ENCODE measurements around the gene SRR.
A peak's percentile ranks its signal among the peaks of the same experiment; 100 is the strongest.
"Not testable (repeated sequence)": the region's sequence is repeated elsewhere in the genome, so short reads cannot be mapped to it uniquely, and the experiment has no call there.

SRR gene, protein sequence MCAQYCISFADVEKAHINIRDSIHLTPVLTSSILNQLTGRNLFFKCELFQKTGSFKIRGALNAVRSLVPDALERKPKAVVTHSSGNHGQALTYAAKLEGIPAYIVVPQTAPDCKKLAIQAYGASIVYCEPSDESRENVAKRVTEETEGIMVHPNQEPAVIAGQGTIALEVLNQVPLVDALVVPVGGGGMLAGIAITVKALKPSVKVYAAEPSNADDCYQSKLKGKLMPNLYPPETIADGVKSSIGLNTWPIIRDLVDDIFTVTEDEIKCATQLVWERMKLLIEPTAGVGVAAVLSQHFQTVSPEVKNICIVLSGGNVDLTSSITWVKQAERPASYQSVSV

DNA sequence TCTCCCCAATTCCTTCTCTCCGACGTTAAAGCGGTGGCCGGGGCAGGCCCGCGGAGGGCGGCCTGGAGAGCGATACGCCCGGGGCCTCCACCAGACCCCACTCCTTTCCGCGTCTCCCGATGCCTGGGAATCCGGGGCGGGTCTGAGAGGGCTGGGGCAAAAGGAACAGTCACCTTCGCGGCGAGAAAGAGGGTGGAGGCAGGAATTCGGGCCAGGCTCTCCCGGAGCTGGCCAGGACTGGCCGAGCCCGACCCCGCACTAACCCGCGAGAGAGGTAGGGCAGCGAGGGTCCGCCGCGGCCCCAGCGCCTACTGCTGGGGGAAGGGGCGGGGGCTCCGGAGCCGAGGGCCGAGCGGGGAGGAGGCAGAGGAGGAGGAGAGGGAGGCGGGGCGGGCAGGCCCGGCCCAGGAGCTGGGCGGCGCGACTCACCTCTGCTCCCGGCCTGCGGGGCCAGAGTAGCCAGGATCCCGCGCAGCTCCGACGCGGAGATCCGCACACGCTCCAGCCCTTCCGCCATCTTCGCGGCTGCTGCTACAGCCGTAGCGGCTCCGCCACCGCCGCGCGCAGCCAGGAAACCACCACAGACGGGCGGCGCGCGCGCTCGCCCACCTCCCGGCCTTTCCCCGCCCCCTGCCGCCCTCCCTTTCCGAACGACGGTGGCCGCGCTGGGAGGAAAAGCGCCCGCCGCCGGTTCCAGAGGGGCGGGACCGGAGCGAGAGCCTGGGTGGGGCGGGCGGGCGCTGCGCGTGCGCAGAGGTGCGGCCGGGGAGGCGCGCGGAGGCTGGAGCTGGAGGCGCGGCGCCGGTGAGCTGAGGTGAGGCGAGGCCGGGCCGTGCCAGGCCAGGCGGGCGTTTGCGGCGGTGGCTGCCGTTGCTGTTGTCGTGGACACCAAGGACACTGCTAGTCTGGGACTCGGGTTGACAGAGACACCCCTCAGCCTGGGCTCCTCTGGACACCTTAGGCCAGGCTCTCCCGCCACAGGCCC, at the start of gene SRR, which contains the start of gene SMG6:
TSS of gene SRR (plus strand) at position 747 of the 985 bp plus-strand sequence. CDS start 11,611 bp downstream, outside the sequence.
TSS of gene SMG6 (minus strand) at position 582 of the 985 bp plus-strand sequence. CDS start at position 517, 65 bp downstream.
- DNase-seq = peak; percentile 87

DNA sequence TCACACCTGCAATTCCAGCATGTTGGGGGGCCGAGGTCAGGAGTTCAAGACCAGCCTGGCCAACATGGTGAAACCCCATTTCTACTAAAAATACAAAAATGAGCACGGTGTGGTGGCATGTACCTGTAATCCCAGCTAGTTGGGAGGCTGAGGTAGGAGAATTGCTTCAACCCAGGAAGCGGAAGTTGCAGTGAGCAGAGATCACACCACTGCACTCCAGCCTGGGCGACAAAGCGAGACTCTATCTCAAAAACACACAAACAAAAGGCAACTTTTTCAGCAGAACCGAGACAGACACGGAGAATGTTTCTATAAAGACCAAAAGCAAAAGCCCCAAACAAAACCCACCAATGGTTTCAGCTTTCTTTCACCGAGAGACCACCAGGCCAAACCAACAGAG, 44.9 kb upstream of the SRR start:
- not testable (repeated sequence) for DNase-seq

DNA sequence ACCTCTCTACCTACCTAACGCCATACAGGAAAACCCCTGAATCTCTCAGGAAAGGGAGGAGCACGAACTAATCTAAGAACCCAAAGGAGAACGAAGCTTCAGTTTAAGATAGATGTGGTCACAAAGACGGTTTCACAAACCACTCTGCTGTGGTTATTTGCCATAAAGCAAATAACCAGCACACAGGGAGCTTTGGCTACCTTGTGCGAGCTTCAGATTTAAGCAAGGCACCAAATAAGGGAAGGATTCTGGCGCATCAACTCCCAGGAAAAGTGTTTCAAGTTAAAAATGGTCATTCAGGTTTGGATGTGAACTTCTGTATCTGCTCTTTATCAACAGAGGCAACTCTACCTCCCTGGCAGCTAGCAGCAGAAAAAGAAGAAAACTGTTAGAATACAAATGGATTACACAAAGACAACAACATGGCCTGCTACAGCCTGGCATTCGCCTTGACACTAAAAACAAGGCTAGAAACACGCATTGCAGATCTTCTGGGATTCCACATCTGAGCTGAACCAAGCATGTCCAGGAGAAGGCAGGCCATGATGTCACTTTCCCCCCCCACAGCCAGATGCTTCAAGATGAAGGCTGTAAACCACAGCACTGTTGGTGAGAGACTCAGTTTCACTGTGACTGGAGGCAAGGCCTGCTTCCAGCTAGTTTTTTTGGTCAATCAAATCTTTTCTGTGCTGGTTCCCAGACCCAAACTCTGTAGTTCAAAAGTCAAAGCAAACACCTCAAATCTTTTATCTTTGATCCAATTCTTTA, 43.8 kb upstream of the SRR start:
- peak; percentile 17 for DNase-seq

DNA sequence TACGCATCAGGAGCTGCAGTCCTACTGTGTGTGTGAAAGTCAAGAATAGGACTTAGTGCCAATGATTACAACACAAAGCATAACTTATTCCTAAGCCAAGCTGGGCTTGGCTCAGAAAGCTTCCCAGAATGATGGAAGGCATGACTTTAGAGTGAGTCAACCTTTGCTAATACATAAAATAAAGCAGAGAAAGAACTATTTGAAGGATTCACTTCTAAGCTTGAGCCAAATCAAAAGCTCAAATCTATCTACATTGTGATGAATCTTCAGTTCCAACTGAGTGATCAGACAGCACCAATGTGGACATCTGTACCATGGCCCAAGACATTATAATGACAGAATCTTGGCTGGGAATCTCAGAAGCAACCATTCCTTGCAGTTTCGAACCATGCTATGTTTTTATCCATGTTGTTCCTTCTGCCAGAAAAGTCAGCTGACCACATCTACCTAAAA, 41.6 kb upstream of the SRR start:
- peak; percentile 86 for DNase-seq

DNA sequence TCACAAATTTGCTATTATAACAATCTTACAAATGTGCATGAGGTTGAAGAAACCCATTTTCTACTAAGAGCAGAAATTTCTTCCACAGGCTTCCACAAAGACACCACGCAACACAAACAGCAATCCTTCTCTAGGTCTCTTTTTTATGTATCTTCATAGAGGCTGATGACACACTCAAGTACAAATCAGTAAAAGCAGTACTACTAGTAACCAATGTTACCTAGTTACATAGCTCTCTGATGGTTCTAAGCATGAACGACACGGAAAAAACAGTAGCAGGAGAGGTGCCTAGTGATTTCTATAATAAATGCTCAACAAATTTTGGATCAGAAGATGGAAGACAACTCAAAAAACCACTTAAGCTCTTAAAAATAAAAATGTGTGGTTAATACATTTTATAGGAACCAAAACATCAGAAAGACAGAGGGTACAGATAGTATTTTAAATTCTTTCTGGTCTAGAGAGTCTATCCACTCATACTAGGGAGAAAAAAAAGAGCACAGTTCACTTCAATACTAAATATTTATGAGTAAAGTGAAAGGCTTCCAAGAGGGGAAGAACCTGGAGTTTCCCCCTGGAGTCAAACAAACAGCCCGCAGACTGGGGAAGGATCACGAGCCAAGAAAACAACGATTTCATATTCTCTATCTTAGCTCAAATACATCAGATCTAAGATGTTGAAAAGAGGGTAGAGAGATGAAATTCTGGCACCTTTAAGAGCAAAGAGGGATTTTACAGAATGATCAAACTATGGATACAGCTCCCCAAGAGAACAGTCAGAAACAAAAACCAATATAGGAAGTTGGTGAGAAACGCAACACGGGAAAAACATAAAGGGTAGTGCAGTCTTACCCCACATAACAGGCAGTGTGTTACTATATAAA, 40.3 kb upstream of the SRR start:
- no peak for DNase-seq

DNA sequence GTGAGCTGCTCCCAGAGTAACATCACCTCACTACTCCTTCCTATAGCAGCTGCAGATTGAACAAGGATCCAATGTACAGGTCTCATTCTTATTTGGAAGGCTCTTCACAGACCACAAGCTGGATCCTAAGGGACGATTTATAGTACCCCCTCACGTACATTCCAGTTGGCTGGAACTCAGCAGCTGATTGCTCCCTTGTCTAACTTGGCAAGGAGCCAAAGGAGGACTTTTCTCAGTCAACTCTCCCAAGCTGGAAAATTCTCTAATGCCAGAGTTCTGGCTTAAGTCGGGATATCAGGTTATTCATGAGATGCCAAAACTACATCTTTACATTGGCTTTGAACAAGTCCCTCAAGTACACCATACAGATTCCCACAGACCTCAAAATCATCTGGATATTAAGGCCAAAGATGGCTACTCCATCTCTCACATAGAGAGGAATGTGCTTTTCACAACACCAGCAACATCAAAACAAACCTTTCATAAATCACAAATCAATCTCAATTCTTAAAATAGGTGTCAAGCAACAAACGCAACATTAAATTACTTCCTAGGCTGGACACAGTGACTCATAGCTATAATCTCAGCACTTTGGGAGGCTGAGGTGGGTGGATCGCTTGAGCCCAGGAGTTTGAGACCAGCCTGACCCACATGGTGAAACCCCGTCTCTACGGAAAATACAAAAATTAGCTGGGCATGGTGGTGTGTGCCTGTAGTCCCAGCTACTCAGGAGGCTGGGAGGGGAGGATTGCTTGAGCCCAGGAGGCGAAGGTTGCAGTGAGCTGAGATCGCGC, 39.5 kb upstream of the SRR start:
- no peak for DNase-seq

DNA sequence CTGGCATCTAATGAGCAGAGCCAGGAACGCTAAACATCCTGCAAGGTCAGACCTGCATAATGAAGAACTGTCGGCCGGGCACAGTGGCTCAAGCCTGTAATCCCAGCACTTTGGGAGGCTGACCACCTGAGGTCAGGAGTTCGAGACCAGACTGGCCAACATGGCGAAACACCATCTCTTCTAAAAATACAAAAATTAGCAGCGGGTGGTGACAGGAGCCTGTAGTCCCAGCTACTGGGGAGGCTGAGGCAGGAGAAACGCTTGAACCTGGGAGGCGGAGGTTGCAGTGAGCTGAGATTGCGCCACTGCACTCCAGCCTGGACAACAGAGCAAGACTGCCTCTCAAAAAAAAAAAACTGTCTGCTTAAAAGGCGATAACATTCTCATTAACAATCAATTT, 38.6 kb upstream of the SRR start:
- not testable (repeated sequence) for DNase-seq

DNA sequence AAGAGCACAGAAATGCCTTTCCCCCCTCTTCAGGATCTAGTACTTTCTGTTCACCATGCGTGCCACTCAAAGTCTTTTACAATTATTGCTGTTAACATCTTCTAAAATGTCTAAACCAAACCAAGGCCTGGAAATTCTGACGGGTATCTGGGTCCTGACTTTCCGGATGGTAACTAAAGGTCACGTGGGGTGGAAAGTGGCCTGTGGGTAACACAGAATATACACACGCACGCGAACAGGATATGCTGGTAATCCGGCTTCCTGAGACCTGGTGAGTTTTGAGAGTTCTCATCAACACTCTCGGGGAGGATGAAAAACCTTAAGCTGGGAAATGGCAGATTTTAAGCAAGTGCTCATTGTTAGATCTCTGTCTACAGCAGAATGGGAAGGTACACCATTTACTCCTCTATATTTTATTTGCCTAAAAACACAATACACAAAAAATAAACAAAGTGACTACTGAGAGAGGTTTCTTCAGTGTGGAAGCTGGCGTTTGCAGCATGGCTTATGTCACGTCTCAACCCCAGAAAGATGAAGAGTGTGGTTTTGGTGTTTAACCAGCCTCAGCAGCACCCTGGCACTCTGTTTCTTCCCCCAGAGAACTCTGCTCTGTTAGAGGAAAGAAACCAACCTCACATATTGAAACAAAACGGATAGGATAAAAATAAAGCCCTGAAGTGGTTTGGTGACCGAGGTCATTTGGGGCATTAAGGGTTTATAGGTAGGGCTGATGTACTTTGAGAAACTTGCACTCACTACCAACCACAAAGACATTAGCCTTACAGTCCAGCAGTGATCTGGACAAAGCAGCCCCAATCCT, 37.5 kb upstream of the SRR start:
- no peak for DNase-seq

DNA sequence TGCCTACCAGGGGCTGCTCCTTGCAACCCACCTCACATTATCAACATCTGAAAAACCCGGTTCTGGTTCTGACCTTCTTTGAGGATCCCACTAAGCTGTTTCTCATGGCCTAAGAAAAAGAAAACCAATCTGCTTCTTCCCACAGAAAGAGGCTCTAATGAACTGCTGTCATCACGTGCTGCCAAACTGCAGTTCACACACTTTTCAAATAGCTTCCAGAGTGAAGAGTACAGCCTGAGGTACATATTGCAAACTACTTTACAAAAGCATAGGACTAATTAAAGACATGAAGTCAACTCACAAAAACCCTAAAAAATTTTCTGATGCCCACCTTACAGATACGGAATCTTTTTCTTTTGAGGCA, 36.9 kb upstream of the SRR start:
- no peak for DNase-seq

DNA sequence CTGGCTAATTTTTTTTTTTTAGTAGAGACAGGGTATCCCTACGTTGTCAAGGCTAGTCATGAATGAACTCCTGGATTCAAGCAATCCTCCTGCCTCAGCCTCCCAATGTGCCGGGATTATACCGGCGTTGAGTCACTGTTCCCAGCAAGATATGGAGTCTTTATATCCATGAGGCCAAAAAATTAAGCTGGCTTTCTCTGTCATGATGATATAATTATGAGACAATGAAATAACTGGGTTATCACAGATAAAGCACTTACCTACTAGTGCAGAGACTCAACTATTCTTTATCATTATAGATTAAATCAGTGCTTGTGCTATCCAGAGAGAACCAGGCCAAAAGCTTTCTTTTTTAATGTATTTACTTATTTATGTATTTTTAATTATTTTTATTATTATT, 36.4 kb upstream of the SRR start:
- DNase-seq = no peak

DNA sequence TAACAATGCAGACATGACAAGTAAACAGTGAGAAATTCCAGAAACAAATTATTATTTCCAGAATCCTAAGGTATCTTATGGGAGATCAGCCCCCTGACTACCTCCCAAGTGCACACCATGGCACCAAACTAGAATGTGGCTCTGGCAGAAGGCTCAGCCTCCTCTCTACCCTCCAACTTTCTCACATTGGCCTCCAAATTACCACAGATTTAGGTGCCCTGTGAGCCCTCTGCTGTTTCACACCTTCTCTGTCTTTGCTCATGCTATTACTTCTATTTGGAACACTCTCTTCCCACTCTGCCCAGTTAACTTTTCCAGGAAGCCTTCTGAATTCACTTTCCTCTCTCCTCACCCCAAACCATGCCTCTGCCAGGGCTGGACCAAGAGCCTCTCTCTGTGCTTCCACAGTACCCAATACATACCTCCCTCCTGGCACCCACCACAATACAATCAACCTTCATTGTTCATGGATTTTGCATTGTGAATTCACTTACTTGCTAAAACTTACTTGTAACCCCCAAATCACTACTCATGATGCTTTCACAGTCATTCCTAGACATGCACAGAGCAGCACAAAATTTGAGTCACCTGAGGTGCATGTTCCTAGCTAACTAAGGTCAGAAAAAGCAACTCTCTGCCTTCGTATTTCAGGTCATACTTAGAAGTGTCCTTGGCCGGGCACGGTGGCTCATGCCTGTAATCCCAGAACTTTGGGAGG, 31.6 kb upstream of the SRR start:
- DNase-seq = no peak

DNA sequence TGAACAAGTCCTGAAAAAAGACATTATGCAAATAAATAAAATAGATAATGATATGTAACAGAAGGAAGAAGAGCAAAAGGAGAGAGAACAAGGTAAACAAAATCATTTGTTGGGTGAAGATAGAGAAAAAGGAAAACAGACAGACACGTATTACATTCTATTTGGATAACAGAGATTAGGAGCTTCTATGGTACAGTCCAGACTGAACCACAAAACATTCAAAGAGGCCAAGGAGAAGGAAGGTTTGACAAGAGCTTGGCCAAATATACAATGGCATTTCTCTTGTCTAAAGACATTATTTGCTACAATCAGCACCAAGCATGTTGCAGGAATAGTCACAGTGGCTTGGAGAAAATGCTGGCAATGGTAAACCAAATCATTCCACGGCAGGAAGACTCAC, 29.3 kb upstream of the SRR start:
- DNase-seq = no peak

DNA sequence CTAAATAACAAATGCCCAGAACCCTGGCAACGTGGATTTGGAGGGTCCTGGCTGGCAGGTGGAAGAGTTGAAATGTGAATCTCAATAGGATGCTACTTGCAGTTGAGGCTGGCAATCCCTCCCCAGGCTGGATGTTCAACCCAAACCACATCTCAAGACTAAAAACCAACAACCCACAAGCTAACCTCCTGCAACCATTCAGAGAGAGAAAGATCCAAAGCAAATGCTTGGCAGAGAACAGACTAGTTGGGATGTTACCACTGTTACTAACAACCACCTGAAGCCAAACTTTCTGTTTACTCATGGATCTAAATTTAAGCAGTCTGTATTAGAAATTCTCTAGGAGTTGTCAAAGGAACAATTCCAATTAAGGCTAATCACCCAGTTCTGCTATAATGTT, 28.0 kb upstream of the SRR start:
- no peak for DNase-seq

DNA sequence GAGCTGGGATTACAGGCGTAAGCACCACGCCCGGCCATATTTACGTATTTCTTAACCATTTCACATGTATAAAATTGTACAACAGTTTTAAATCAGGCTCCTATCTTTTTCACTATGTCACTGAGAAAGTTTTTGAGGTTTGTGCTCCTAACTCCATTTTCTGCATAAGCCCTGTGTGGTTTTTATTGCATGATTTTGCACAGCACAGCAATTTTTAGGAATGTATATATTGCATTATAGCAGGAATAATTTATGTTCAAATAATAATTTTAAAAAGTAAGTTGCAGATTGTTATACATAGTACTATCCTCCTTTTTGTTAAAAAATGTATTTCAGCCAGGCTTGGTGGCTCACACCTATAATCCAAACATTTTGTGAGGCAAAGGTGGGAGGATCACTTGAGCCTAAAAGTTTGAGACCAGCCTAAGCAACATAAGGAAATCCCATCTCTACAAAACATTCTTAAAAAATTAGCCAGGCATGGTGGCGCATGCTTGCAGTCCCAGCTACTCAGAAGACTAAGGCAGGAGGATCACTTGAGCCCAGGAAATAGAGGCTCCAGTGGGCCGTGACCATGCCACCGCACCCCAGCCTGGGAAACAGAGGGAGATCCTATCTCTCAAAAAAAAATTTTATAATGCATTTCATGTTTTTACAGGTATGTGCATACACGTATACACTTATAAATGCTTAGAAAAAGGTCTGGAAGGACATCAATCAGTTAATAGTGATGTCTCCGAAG, 26.1 kb upstream of the SRR start:
- no peak for DNase-seq

DNA sequence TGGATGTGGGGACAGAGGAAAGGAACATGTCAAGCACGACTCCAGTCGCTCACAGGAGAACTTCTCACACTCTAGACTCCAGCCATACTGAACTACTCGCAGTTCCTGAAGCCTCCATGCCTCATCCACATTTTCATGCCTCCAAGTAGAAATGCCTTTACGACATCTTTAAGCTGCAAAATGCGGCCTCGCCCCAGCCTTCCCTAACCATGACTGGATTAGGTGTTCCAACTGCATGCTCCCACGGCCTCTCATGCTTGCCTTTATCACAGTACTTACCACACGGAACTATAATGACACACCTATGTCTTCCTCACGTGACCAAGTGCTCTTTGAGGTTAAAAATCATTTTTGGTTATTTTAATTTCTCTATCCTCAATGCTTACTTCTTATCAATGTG, 24.0 kb upstream of the SRR start:
- DNase-seq = no peak

DNA sequence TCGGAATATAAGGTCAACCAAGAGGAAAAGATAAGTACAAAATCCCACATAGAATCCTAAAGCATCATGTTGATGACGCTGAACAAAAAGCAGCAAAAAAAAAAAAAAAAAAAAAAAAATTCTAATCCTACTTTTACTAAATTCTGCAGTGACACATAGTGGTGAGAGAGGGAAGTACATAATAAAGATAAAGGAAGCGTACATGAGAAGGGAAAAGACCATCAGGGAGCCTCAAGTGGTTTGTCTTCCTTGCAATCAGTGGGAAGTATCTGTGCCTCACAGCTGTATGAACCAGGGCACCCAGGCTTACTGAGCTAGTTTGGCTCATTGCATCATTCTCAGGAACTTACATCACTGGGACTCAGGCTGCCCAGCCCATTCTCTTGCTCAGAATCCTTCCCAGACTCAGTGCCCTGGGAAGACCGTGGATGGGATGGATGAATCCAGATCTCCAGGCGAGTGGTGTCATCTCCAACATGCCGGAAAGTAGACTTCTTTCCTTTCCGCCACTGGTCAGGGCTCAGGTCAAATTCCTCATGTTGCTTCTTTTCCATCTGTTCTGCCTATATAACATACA, 21.4 kb upstream of the SRR start:
- DNase-seq = peak; percentile 79

DNA sequence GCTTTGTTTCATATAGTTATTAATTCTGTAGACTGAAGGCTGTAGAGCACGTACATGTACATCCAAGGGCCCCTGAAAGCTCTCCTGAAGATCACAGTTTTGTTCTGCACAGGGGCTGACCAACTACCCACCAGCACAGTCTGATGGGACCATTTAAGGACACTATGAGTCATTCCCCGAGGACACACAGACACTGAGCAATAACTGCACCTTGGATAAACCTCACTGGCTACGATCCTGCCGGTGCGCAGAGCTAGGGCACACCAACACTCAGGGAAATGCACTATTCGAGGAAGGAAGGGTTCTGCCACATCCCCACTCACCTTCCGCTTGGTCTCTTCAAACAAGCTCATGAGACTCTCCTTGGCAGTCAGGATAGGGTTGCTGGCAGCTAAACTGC, 20.4 kb upstream of the SRR start:
- no peak for DNase-seq

DNA sequence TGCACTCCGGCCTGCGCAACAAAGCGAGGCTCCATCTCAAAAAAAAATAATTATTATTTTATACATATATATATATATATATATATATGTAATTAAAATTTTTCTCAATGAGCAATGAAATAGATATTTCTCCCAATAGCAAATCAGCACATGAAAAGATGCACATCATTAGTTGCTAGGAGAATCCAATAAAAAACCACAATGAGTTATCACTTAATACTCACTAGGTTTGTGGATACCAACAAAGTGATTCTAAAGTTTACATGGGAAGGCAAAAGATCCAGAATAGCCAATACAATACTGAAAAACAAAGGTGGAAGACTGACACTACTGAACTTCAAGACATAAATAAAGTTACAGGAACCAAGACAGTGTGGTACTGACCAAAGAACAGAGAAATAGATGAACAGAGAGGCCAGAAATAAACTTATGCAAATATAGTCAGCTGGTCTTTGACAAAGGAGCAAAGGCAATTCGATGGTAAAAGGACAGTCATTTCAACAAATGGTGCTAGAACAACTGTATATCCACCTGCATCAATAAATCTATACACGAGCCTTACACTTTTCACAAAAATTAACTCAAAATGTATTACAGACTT, 13.8 kb upstream of the SRR start:
- no peak for DNase-seq
